Nephron (organoid): ENCODE measurements around the gene PLEKHM2.

Experiments
- H3K27ac Mint-ChIP-seq, 3 experiments: 2 replicates each; pipeline ENCODE4 v1.8.0; 2020; ENCODE audit warnings: mixed read lengths in 3 of 3, mild to moderate bottlenecking in 2 of 3, moderate library complexity in 1 of 3
- H3K27me3 Mint-ChIP-seq: 2 replicates; pipeline ENCODE4 v1.8.0; 2021; ENCODE audit warnings: low read depth, mild to moderate bottlenecking, moderate library complexity, mixed read lengths
- H3K36me3 Mint-ChIP-seq: 2 replicates; pipeline ENCODE4 v1.8.0; 2020; ENCODE audit warnings: low read depth, mixed read lengths
- H3K4me1 Mint-ChIP-seq: 2 replicates; pipeline ENCODE4 v1.8.0; 2020; ENCODE audit warnings: mixed read lengths
- H3K4me3 Mint-ChIP-seq, 3 experiments: 2 replicates each; pipeline ENCODE4 v1.8.0; 2020; ENCODE audit warnings: mild to moderate bottlenecking in 3 of 3, mixed read lengths in 3 of 3, moderate library complexity in 2 of 3
- H3K9me3 Mint-ChIP-seq: 2 replicates; pipeline ENCODE4 v1.8.0; 2020; ENCODE audit warnings: mixed read lengths
- CTCF ChIP-seq, 3 experiments: fragments of 200-600 bp; sonication (generic); IDR thresholded peaks; one replicate each; pipeline ENCODE4 v1.5.0; 2021; ENCODE audit warnings: antibody characterized with exemption in 3 of 3; ENCODE audit not compliant: unreplicated experiment in 3 of 3

The PLEKHM2 gene

GRCh38 chr1:15748690-15749398 is 64.7 kb downstream of the PLEKHM2 start:
- H3K27me3 Mint-ChIP-seq, result peaks cover 3% of the 10 kb centered on the region
- H3K27ac Mint-ChIP-seq, result no peak overlapping the region
- no peaks in the 10 kb centered on the region for H3K9me3 Mint-ChIP-seq
- TF ChIP-seq CTCF (IDR thresholded peaks at IDR 0.05; ENCODE audit: unreplicated experiment in 3 of 3), result no peak
- H3K4me3 Mint-ChIP-seq, result no peak overlapping the region
- H3K4me1 Mint-ChIP-seq, result no peaks in the 10 kb centered on the region
- no peaks in the 10 kb centered on the region for H3K36me3 Mint-ChIP-seq

- no peak overlapping the region for H3K4me3 Mint-ChIP-seq
- no peaks in the 10 kb centered on the region for H3K9me3 Mint-ChIP-seq
- no peaks in the 10 kb centered on the region for H3K4me1 Mint-ChIP-seq
- peaks cover 3% of the 10 kb centered on the region for H3K27me3 Mint-ChIP-seq
- H3K36me3 Mint-ChIP-seq, result no peaks in the 10 kb centered on the region
- TF ChIP-seq CTCF (IDR thresholded peaks at IDR 0.05; ENCODE audit: unreplicated experiment in 3 of 3), result no peak
- no peak overlapping the region for H3K27ac Mint-ChIP-seq
Observed at GRCh38 chr1:15749399-15750291, 65.5 kb downstream of the PLEKHM2 start.

- H3K4me1 Mint-ChIP-seq, result no peaks in the 10 kb centered on the region
- no peaks in the 10 kb centered on the region for H3K36me3 Mint-ChIP-seq
- H3K27me3 Mint-ChIP-seq, result peaks cover 3% of the 10 kb centered on the region
- no peaks in the 10 kb centered on the region for H3K9me3 Mint-ChIP-seq
- no peak overlapping the region for H3K27ac Mint-ChIP-seq
- no peak for TF ChIP-seq CTCF (IDR thresholded peaks at IDR 0.05; ENCODE audit: unreplicated experiment in 3 of 3)
- H3K4me3 Mint-ChIP-seq, result no peak overlapping the region
Observed at GRCh38 chr1:15750924-15751323, 66.8 kb downstream of the PLEKHM2 start.

GRCh38 chr1:15751717-15752116 is 67.6 kb downstream of the PLEKHM2 start:
- H3K27me3 Mint-ChIP-seq, result peaks cover 3% of the 10 kb centered on the region
- H3K27ac Mint-ChIP-seq, result no peak overlapping the region
- no peaks in the 10 kb centered on the region for H3K36me3 Mint-ChIP-seq
- no peak overlapping the region for H3K4me3 Mint-ChIP-seq
- no peak for TF ChIP-seq CTCF (IDR thresholded peaks at IDR 0.05; ENCODE audit: unreplicated experiment in 3 of 3)
- H3K9me3 Mint-ChIP-seq, result no peaks in the 10 kb centered on the region
- no peaks in the 10 kb centered on the region for H3K4me1 Mint-ChIP-seq

GRCh38 chr1:15753776-15754175 is 69.7 kb downstream of the PLEKHM2 start:
- Mint-ChIP-seq H3K27me3 (peaks cover 3% of the 10 kb centered on the region), H3K4me3 (no peak overlapping the region), H3K36me3 (no peaks in the 10 kb centered on the region), H3K27ac (peak overlapping the region; percentile 36 to 56 (median 47)), H3K4me1 (peaks cover 6% of the 10 kb centered on the region), H3K9me3 (no peaks in the 10 kb centered on the region)
- TF ChIP-seq CTCF (IDR thresholded peaks at IDR 0.05; ENCODE audit: unreplicated experiment in 3 of 3), result no peak
